GF-D8 (cell line): ENCODE data around the gene LMNTD2.
"Not testable (repeated sequence)": the region's sequence is repeated elsewhere in the genome, so short reads cannot be mapped to it uniquely, and the experiment has no call there.

ENCODE experiments used
- DNase-seq: peaks from one replicate; lab custom pipeline; 2025; lab: John Stamatoyannopoulos, UW

LMNTD2 gene

DNA sequence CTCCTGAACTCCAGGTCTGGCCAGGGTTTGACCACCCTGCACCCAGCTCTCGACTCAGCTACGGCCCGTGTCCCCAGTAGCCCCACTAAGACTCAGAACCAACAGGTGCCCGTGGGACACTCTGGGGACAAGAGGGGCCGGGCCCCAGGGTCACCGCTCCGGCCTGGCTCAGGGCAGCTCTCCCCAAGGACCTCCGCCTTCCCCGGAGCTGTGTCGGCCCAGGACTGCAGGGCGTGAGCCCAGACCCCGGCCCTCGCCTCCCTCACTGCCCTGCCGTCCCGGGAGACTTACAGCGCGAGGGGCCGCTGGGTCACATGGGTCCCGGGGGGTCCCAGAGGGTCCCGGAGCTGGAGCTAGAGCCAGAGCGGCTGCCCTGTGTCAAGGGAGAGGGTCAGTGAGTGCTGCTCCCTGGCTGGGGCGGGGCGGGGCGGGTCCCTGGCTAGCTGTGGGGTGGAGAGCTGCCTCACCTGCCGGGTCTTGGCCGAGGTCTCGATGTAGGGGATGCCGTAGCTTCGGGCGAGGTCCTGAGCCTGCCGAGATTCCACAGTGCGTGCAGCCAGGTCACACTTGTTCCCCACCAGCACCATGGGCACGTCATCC is 27.5 kb downstream of the LMNTD2 start:
- no peak for DNase-seq

DNA sequence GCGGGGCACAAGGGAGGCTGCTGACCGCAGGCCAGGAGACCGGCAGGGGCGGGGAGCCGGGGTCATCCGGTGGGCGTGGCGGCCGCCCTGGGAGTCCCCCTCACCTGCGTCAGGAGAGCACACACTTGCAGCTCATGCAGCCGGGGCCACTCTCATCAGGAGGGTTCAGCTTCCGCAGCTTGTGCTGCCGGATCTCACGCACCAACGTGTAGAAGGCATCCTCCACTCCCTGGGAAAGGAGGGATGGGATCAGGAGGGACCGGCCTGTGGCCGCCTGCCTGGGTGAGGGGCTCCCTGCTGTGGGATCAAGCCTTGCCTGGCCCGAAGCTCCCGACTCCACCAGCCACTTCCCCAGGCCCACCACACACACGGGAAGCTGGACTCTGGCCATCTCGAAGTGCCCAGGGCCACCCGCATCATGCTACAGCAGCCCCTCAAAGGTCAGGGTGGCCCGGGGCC is 28.0 kb downstream of the LMNTD2 start:
- no peak for DNase-seq

DNA sequence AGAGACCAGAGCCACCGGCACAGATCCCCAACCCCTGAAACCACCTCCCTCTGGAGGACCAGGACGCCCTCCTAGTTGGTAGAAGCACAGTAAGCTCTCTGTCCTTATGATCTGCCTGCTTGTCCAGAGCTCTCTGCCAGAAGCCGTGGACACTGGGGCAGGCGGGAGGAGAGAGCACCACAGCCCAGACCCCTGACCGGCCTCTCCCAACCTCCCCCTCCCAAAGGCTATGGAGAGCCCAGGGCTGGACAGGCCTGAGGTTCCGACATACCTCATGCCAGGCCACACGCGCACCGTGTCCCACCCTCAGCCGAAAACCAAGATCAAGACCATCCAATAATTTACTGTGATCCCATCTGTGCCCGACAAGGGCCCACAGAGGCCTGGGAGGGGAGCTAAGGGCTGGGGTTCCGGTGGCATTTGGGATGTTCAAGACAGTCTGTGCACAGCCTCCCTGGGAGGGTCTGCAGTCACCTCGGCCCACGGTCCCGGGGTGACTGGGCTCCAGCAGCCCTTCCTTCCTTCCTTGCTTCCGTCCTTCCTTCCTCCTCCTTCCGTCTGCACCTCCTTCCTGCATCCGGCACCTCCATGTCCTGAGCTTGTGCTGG is 28.5 kb downstream of the LMNTD2 start:
- DNase-seq = no peak

DNA sequence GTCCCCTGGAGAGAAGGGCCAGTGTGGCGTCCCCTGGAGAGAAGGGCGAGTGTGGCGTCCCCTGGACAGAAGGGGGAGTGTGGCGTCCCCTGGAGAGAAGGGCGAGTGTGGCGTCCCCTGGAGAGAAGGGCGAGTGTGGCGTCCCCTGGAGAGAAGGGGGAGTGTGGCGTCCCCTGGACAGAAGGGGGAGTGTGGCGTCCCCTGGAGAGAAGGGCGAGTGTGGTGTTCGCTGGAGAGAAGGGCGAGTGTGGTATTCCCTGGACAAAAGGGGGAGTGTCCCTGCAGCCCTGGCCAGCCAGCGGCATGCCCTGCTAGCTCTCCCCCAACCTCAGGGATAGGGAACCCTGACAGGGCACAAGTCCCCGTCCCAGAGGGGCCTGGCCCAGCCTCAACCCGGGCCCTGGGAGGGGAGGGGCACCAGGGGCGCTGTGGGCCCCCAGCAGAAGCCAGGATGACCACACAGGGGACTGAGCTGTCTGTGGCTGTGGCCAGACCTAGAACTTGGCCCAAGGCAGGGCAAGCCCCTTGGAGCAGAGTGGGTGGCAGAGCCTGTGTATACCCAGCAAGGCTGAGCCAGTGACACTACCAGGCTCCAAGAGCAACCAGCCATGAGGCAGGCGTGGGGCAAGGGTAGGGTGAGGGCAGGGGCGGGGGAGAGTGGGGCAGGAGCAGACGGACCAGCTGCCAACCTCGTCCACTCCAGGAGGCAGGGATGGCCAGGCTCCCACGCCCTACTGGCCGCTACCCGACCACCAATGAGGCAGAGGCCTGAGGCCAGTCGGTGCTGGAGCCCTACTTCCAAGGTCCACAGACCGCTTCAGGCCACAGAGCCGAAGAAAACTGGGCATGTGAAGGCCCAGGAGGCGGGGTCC is 29.3 kb downstream of the LMNTD2 start:
- no peak for DNase-seq

DNA sequence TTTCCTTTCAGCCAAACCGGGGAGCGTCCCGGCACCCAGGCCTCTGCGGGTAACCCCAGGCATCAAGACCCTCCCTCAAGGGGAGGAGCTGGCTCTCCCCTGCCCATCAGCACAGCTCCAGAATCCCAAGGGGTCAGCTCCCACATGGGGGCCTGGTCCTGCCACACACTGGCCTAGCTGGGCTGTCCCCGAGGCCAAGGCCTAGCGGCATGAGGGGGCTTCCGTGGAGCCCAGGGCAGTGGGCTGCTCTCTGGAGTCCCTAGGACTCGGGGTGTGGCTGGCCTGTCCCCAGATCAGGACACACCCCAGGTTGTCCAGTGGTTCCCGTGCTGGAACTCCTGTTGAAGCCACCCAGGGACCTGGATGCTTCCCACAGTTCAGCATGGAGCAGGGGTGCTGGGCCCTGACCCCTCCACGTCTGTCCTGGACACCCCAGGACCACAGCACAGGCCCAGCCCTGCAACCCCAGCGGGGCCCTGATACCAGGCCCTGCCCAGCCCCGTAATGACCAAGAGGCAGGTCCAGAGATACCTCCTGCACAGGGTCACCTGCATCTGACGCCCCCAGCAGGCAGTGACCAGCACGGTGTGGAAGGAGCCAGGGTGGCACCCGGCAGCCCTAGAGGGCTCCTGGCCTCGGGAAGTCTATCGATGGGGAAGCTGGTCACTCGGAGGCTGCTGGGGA is 30.7 kb downstream of the LMNTD2 start:
- DNase-seq = no peak

DNA sequence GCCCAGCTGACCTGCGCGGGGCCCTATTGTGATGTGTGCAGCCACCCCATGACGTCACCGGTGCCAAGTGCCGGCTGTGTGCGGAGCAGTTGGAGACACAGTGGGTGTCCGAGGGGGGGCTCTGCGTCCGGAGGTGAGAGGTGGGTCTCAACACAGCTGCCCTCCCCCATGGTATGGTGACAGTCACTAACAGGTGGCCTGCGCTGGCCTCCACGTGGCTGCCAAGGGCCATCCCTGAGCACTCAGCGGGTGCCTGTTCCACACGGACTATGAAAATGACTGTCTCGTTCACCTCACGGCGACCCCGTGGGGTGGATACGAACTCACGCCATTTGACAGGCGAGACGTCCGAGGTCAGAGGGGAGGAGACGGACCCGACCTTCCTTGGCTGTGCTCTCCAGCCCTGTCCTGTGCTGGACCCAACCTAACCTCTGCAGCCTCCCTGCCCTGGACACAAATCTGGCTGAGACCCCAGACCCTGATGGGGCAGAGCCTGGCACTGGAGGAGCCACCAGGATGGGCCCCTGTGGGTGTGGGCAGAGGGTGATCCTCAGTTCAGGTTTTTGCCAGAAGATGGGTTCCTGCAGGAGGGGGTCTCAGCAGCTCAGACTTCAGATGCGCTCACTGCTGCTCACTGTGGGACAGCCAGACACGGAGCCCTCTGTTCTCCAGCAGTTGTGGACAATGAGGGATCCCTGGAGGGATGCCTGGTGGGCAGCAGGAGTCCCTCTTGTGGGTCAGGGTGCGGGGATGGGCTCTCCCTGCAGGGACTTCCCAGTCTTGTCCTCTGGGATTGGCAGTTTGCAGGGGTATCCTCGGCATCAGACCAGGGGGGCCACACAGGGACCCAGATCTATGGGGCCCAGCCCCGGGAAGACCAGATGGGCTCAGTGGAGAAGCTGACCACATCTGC is 31.5 kb downstream of the LMNTD2 start:
- no peak for DNase-seq

GRCh38 chr11:528166-528814 is 32.2 kb downstream of the LMNTD2 start:
- DNase-seq = no peak

DNA sequence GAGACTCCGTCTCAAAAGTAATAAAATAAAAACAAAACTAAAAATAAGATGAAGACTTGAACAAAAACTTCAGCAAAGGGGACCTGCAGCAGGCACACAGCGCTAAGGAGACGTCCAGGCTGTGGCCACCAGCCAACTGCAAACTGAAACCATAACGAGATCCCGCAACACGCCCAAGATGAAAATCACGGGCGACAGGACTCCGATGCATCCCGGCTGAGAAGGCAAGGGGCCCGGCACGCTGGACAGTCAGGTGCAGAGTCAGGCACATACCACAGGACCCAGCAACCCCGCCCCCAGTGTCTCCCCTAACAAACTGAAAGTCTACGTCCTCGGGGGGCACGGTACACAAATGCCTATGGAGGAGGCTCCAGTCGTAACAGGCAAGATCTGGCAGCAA is 34.3 kb downstream of the LMNTD2 start:
- no peak for DNase-seq

GRCh38 chr11:521177-521688 is 39.3 kb downstream of the LMNTD2 start:
- no peak for DNase-seq

- DNase-seq = no peak
Observed at GRCh38 chr11:520428-521176, 39.9 kb downstream of the LMNTD2 start.

GRCh38 chr11:518463-519202 is 41.9 kb downstream of the LMNTD2 start:
- DNase-seq = no peak

- not testable (repeated sequence) for DNase-seq
Observed at GRCh38 chr11:516918-517685, 43.4 kb downstream of the LMNTD2 start.

DNA sequence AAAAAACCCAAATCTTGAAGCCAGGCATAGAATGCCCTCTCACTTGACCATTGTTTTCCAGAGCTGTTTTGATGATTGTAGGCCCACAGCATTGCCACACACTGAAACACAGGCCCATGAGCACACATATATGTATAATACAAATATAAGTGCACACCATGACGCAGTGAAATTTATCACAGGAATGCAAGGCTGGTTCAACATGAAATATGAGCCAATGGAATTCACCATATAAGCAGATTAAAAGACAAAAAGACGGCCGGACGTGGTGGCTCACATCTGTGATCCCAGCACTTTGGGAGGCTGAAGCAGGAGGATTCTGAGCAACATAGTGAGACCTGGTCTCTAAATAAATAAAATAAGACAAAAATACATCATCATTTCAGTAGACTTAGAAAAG is 44.1 kb downstream of the LMNTD2 start:
- no peak for DNase-seq

GRCh38 chr11:515131-515530 is 45.4 kb downstream of the LMNTD2 start:
- DNase-seq = no peak

- no peak for DNase-seq
Observed at GRCh38 chr11:514606-515005, 45.9 kb downstream of the LMNTD2 start.

GRCh38 chr11:512761-513595 is 47.6 kb downstream of the LMNTD2 start:
- no peak for DNase-seq

- DNase-seq = no peak
Observed at GRCh38 chr11:508956-509355, 51.6 kb downstream of the LMNTD2 start.
